ENCODE data around the gene SORBS2.

SORBS2 gene

GRCh38 chr4:185552254-185552653 is 259.7 kb downstream of the SORBS2 start:
- DNase-seq (no peak), ATAC-seq (no peak)

GRCh38 chr4:185550933-185551332 is 261.1 kb downstream of the SORBS2 start:
- no peak for ATAC-seq
- DNase-seq: no peak

DNA sequence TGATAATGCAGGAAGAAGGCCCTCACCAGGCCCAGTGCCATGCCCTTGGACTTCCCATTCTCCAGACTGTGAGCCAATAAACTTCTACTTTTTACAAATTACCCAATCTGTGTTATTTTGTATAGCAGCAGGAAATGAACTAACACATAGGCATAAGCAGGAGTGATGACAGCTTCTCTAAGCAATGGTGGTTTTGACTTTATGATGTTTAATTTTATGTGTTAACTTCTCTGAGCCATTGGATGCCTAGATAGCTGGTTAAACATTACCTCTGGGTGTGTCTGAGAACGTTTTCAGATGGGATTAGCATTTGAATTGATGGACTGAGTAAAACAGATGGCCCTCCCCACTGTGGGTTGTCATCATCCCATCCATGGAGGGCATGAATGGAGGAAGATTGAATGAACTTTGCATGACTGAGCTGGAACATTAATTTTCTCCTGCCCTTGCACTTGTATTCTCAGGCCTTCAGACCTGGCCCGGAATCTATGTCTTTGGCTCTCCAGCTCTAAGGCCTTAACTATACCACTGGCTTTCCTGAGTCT is 262.8 kb downstream of the SORBS2 start:
- ATAC-seq (no peak), DNase-seq (no peak)

- ATAC-seq (no peak), DNase-seq (no peak)
Measured at GRCh38 chr4:185548587-185548986, 263.4 kb downstream of the SORBS2 start.

- no peak for DNase-seq
- no peak for ATAC-seq
Measured at GRCh38 chr4:185546335-185546734, 265.7 kb downstream of the SORBS2 start.

GRCh38 chr4:185542626-185543315 is 269.2 kb downstream of the SORBS2 start:
- DNase-seq: no peak
- no peak for ATAC-seq

- ATAC-seq (no peak), DNase-seq (no peak)
Measured at GRCh38 chr4:185541251-185541727, 270.7 kb downstream of the SORBS2 start.

DNA sequence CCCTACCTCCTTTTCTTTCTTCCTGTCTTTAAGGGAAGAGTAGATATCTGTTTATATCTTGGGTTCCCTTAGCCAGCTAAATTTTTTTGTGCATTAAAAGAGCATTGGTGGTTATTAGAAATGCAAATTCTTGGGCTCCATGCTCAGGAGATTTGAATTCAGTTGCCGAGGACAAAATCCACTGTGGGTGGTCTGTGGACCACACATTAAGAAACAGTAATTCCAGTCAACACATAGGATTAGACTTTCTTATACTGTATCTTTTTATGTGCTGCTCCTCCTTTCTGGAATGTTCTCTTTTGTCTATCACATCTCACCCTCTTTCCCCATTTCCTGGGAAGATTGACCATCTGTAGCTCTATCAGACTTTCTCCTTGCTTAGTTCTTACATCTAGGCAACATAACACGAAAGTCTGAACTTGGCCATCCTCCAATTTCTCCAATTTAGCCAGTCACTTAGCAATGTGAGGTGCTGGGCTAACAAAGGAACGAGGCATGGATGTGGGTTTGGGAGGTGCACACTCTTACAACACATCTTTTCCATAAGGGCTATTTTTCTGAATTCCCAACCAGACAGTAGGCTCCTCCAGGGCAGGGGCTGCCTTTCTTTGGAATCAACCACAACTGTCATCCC is 271.4 kb downstream of the SORBS2 start:
- ATAC-seq: no peak
- DNase-seq: no peak

- DNase-seq: no peak
- no peak for ATAC-seq
Measured at GRCh38 chr4:185540040-185540439, 272.0 kb downstream of the SORBS2 start.

GRCh38 chr4:185538806-185539205 is 273.2 kb downstream of the SORBS2 start:
- ATAC-seq (no peak), DNase-seq (no peak)

DNA sequence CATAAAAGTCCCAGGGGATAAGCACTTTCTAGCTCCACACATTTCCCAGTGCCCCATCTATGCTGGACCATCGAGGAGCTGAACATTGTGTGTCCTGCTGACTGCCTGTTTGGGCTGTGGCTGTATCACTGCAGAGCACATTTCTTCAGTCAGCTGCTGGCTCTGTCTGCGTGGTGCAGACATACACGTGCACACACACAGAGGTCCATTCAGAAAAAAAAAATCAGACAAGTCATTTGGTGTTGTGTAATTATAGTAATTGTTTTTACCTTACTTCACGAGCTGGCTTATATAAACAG is 275.6 kb downstream of the SORBS2 start:
- ATAC-seq (no peak), DNase-seq (no peak)

- DNase-seq (no peak), ATAC-seq (no peak)
Measured at GRCh38 chr4:185535612-185536410, 276.2 kb downstream of the SORBS2 start.

All from stimulated activated naive CD8-positive, alpha-beta T cell treated with anti-CD3 and anti-CD28 coated beads, Interleukin-15, Interleukin-2, amounts not matched to agents 100 U/mL and 50 U/mL, for 24 hours (primary cell).